Brain microvascular endothelial cell (primary cell): ENCODE results near the gene TSPAN12.
"Not testable (repeated sequence)": the region's sequence is repeated elsewhere in the genome, so short reads cannot be mapped to it uniquely, and the experiment has no call there.

Source experiments
- DNase-seq: peaks from one replicate; pipeline ENCODE4 v3.0.0-alpha.2; 2020
- H3K27ac ChIP-seq: fragments of 250-450 bp; sonication (Bioruptor Pico); 2 replicates; pipeline ENCODE4 v1.5.1; 2020; ENCODE audit warnings: mild to moderate bottlenecking, moderate library complexity
- H3K27me3 ChIP-seq: fragments of 250-450 bp; sonication (Bioruptor Pico); replicated peaks from 2 replicates; pipeline ENCODE4 v1.5.1; 2020; ENCODE audit warnings: mild to moderate bottlenecking
- H3K36me3 ChIP-seq: fragments of 250-450 bp; sonication (Bioruptor Pico); replicated peaks from 2 replicates; pipeline ENCODE4 v1.5.1; 2020; ENCODE audit warnings: mild to moderate bottlenecking
- H3K4me3 ChIP-seq: 2 replicates; pipeline ENCODE4 v1.5.1; 2011; ENCODE audit warnings: low read depth, mild to moderate bottlenecking, control low read depth, low read length, moderate library complexity
- in situ Hi-C: cut with HindIII; loops from 2 replicates; pipeline ENCODE4 v1.10.0; 2017; ENCODE audit warnings: low sequenced_read_pairs, low pct_ligation_motif_present
- TF ChIP-seq, protein P1 (sequence below): IDR thresholded peaks from 2 replicates; pipeline ENCODE4 v1.5.1; 2011; ENCODE audit warnings: low read depth, mild to moderate bottlenecking, moderate library complexity, low read length, control low read depth, inconsistent platforms; ENCODE audit errors: missing control alignments

TSPAN12 gene, protein sequence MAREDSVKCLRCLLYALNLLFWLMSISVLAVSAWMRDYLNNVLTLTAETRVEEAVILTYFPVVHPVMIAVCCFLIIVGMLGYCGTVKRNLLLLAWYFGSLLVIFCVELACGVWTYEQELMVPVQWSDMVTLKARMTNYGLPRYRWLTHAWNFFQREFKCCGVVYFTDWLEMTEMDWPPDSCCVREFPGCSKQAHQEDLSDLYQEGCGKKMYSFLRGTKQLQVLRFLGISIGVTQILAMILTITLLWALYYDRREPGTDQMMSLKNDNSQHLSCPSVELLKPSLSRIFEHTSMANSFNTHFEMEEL

DNA sequence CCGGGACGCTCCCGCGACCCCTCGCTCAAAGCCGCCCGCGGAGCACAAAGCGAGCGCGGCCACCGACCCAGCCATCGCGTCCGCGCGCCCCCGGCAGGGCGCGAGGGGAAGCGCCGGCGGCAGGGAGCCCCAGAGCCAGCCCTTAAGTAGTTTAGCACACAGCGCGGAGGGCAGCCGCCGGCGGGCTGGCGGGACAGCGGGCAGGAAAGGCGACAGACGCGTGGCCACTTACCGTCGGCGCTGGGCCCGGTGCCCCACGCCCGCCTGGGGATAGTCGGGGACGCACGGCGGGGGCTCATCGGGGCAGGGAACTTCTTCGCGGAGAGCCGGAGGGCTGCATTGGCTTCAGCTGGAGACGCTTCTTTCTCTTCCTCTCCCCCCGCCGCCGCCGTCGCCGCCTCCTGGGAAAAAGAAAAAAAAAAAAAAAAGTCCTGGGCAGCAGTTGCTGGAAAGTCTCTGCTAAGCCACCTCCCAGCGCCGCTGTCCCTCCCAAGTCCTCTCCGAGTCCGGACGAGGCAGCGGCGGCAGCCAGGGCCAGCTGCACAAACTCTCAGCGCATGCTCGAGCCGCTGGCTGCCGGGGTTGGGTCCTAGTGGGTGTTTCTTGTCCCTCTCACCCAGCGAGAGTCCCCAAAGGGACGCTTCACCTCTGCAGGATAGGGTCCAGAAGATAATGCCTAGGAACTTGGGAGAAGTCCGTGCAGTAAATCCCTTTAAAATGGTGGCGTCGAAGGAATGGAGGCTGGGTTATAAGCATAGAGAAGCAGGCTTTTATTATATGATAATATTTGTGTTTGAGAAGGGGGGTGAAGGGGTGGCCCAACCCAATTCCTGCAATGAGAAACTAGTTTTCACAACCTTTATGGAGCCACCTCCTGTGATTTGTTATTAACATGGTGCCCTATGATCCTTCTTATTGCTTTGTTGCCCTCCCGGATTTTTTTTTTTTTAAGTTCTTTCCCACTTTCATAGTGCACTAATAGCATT lies at the start of gene TSPAN12:
TSS of gene TSPAN12 (minus strand) at position 557 of the 986 bp plus-strand sequence. CDS start 1,381 bp downstream, outside the sequence.
- TF ChIP-seq, protein P1, sequence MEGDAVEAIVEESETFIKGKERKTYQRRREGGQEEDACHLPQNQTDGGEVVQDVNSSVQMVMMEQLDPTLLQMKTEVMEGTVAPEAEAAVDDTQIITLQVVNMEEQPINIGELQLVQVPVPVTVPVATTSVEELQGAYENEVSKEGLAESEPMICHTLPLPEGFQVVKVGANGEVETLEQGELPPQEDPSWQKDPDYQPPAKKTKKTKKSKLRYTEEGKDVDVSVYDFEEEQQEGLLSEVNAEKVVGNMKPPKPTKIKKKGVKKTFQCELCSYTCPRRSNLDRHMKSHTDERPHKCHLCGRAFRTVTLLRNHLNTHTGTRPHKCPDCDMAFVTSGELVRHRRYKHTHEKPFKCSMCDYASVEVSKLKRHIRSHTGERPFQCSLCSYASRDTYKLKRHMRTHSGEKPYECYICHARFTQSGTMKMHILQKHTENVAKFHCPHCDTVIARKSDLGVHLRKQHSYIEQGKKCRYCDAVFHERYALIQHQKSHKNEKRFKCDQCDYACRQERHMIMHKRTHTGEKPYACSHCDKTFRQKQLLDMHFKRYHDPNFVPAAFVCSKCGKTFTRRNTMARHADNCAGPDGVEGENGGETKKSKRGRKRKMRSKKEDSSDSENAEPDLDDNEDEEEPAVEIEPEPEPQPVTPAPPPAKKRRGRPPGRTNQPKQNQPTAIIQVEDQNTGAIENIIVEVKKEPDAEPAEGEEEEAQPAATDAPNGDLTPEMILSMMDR = peak; percentile 57
- Histone ChIP-seq H3K27ac (peak within 1 kb of the TSS; percentile 69), H3K36me3 (no peaks in the 10 kb centered on the region), H3K4me3 (peak within 1 kb of the TSS; percentile 73), H3K27me3 (no peaks in the 10 kb centered on the region)
- in situ Hi-C loops = no loop called here
- peak; percentile 63 for DNase-seq

DNA sequence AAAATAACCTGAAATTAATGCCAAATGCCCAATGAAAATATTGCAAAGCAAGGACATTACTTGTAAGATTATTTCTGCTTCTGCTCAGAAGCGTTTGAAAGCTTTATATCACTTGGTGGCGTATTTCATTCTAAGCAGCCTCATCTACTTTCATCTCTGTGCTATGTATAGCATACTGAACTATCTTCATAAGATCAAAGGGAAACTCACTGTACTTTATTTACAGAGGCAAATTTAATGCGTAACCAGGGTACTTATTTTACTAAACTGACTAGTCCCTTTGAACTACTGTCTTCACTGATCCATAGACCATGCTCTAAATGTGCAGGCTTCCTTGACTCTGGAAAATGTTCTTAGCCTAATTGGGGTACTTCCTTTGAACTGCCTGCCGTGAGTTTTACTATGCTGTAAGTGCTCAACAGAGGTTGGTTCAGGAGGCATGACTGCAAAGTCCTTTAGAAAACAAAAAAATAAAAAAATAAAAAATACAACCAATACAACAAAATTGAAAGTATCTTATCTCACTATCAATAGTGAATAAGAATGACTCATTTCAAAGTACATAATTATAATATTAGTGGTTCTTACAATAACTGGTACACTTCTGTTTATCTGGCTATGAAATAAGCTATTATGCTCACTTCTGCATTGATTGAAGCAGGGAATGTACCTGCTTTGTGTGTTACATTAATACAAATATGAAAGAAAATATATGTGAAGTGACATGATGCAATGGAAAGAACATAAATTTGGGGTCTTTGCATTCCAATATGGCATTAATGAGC lies 41.0 kb upstream of the TSPAN12 start:
- Histone ChIP-seq H3K4me3 (no peak overlapping the region), H3K27ac (no peak overlapping the region), H3K27me3 (no peaks in the 10 kb centered on the region), H3K36me3 (no peaks in the 10 kb centered on the region)
- TF ChIP-seq, protein P1 = no peak
- DNase-seq = no peak
- in situ Hi-C loops = no loop called here

DNA sequence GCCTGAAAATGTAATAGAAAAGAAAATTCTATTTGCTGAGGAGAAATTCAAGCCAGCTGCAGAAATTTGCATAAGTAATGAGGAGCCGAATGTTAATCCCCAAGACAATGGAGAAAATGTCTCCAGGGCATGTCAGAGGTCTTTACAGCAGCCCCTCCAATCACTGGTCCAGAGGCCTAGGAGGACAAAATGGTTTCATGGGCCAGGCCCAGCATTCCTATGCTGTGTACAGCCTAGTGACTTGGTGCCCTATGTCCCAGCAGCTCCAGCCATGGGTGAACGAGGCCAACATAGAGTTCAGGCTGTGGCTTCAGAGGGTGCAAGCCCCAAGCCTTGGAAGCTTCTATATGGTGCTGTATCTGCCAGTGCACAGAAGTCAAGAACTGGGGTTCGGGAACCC lies 37.3 kb upstream of the TSPAN12 start:
- H3K36me3 ChIP-seq, in situ Hi-C loops, H3K27me3 ChIP-seq, H3K4me3 ChIP-seq, H3K27ac ChIP-seq, DNase-seq: not testable (repeated sequence)

DNA sequence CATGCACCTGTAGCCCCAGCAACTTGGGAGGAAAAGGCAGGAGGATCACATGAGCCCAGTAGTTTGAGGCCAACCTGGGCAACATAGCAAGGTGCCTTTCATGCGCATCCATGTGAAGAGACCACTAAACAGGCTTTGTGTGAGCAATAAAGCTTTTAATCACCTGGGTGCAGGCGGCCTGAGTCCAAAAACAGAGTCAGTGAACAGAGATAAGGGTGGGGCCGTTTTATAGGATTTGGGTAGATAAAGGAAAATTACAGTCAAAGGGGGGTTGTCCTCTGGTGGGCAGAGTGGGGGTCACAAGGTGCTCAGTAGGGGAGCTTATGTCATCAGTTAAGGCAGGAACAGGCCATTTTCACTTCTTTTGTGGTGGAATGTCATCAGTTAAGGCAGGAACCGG lies 27.7 kb upstream of the TSPAN12 start:
- H3K4me3 ChIP-seq, H3K27ac ChIP-seq, H3K36me3 ChIP-seq, DNase-seq, H3K27me3 ChIP-seq, in situ Hi-C loops: not testable (repeated sequence)

DNA sequence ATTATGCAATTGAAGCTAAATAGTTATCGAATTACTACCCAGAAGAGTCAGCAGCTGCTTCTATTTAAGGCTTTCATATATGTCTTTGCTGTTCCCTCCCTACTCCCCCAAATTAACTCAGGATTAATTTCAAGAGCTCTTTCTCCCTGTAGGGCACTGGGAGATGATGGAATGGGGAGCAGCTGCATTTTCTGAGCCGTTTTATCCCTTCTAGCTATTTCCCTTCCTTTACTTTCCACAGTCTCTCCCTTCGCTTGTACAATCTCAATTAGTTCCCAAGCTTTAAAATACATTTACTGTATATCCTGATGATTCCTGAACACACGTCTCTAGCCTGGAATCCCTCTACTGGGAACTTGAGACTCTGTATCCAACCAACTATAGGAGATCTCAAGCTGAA lies 19.8 kb upstream of the TSPAN12 start:
- in situ Hi-C loops = no loop called here
- Histone ChIP-seq H3K27me3 (no peaks in the 10 kb centered on the region), H3K36me3 (no peaks in the 10 kb centered on the region), H3K27ac (no peak overlapping the region), H3K4me3 (no peak overlapping the region)
- DNase-seq = no peak
- TF ChIP-seq, protein P1 = no peak

DNA sequence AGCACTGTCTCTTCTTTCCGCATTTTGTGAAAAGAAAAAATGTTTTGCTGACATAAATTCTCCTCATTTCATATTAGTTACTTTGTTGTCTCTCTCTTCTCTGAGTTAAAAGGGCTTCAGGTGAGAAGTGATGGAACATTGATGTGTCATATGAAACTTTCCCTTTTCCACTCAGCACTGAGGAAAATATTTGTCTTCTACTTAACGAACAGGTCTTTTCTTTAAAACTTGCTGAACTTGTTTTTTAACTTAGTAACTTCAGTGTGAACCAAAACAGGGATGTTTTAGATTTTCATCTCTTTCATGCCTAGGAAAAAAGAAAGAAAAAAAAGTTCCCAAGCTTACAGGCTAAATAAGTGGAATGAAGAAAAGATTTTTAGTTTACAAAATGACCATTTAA lies 19.0 kb upstream of the TSPAN12 start:
- Histone ChIP-seq H3K4me3 (no peak overlapping the region), H3K36me3 (no peaks in the 10 kb centered on the region), H3K27me3 (no peaks in the 10 kb centered on the region), H3K27ac (no peak overlapping the region)
- no peak for DNase-seq
- in situ Hi-C loops = no loop called here
- TF ChIP-seq, protein P1 = no peak
